ENCODE results near the gene P2RX6.
"Not testable (repeated sequence)": the region's sequence is repeated elsewhere in the genome, so short reads cannot be mapped to it uniquely, and the experiment has no call there.

P2RX6 gene

DNA sequence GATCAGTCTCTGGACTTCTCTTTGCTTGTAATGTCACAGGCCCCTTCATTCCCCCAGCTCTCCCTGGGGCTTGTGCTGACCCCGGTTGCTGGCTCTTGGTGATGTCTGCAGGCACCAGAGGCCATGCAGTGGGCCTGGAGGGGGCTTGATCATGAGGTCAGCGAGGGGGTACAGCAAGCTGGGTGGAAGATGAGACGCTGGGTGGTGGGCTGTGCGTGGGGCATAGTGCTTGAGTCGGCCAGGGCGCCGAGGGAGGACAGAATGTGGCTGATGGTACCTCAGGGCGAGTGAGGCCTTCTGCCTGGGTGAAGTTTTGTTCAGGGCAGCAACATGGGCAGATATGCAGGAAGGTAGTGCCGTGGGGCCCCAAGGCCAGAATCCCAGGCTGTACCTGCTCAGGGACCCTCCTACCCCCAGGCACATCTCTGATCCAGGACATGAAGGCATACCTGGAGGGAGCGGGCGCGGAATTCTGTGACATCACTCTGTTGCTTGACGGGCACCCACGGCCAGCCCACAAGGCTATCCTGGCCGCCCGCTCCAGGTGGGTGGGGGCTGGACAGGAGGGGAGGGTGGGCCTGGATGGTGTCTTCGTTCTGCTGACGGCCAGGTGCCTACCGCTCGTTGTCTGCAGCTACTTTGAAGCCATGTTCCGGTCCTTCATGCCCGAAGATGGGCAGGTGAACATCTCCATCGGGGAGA lies 19.5 kb upstream of the P2RX6 start:
- no peak for DNase-seq

DNA sequence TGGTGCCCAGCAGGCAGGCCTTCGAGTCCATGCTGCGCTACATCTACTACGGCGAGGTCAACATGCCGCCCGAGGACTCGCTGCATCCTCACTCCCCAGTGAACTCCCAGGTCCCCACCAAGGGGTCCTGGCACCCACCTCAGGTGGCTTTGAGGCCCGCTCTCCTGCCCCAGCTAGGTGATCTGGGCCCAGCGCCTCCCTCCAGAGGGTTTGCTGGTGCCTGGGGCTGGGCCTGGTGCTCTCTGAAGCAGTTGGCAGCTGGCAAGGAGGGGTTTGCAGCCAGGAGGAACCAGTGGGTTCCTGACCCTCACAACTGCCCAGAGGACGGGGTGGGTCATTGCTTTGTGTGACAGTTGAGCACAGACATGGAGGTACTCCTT lies 18.9 kb upstream of the P2RX6 start:
- no peak for DNase-seq

DNA sequence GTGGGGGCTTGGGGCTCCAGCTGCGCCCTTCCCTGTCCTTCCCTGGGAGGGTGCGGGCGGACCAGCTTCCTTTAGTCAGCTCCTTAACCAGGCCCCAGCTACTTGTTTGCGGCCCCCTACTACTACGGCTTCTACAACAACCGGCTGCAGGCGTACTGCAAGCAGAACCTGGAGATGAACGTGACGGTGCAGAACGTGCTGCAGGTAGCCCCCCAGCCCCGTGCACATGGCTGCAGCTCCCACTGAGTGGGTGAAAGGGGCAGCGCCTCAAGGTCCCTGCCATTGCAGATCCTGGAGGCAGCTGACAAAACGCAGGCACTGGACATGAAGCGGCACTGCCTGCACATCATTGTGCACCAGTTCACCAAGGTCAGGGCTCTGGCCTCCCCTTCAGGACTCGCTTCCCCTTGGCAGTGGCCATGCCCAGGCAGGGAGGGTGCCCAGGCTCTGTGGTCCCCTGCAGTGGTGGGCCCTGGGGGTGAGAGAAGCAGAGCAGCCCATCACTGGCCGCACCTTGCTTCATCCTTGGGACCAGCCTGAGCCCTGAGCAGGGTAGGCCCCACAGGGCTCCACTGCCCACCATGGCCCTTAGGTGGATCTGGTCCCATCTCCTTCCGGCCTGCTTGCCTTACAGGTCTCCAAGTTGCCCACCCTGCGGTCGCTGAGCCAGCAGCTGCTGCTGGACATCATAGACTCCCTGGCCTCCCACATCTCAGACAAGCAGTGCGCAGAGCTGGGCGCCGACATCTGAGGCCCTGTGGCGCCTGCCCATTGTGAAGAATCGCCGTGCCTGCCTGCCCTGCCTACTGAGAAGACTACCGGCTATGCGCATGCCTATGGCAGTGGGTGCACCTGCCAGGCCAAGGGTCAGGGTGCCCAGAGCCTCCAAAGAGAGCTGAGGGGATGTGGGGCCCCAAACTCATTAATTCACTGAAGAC lies 18.1 kb upstream of the P2RX6 start:
- DNase-seq, result no peak

DNA sequence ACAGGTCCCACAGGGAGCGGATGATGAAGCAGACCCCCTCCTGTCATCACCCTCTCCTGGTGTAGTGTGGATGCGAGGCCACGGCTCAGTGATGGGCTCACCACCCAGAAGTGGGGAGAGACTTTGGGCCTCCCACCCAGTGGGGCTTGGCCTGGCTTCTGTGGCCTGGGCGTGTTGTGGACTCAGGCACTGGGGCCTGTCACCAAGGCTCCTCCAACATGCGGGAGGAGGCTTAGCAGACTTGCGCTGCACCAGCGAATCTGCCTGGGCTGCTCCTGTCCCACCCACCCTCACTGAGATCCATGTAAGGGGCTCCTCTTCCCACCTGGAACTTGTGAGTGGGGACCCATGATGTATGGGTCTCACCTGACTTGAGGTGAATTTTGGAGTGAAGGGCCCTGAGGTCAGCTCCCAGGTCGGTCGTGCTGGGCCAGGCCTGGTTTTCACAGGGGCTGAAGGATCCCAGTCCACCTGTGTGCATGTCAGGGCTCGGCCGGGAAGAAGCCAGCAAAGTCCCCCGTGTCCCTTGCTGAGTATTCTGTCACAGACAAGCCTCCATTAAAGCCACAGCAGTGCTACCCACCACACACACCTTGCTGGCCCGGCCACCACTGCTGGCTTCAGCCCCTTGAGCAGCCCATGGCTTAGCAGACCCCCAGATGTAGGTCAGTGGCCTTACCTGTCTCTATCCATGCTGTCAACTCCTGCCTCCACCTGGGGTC lies 17.3 kb upstream of the P2RX6 start:
- DNase-seq, result no peak

- DNase-seq, result no peak
Observed at GRCh38 chr22:20998411-20999336, 16.3 kb upstream of the P2RX6 start.

- no peak for DNase-seq
Observed at GRCh38 chr22:20999350-21000206, 15.4 kb upstream of the P2RX6 start.

GRCh38 chr22:21000207-21000986 lies 14.6 kb upstream of the P2RX6 start:
- DNase-seq, result no peak

GRCh38 chr22:21000987-21001600 lies 13.9 kb upstream of the P2RX6 start:
- DNase-seq, result peak; percentile 61

- DNase-seq, result peak; percentile 98
Observed at GRCh38 chr22:21001601-21002325, 13.2 kb upstream of the P2RX6 start, which contains the start of gene THAP7. THAP7 (minus strand) TSS chr22:21002118; CDS start chr22:21001911, 207 bp downstream.

DNA sequence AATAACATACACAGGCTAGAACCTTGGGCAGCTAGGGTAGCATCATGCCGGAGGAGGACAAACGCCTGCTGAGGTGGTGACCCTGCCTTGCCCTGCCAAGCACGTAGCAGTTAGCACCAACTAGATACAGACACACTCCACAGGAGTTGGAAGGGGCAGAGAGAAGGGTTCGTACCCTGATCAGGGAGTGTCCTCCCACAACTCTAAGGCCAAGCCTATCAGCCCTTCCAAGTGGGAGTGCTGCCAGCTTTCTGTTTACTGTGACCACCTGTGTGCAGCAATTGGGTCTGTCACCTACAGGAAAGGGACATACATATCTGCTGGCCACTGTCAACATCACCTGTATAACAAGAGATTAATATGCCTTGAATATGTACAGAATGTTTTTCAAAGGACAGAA lies 11.2 kb upstream of the P2RX6 start:
- DNase-seq, result no peak

DNA sequence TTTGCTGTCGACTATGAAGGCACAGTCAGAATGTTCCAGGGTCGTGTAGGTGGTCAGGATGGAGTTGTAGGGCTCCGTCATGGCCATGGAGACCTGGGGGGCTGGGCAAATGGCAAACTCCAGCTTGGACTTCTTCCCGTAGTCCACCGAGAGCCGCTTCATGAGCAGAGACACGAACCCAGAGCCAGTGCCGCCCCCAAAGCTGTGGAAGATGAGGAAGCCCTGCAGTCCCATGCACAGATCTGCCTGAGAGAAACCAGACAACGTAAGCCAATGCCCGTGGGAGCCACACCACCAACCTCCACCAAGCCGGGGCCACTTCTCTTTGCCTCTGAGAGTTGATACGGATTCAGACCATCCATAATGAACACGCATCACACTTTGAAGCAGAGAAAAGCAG lies 5.8 kb upstream of the P2RX6 start:
- DNase-seq, result not testable (repeated sequence)

- DNase-seq, result no peak
Observed at GRCh38 chr22:21009638-21010425, 5.1 kb upstream of the P2RX6 start.

- DNase-seq, result no peak
Observed at GRCh38 chr22:21010426-21011113, 4.4 kb upstream of the P2RX6 start.

- no peak for DNase-seq
Observed at GRCh38 chr22:21012446-21013407, 2.2 kb upstream of the P2RX6 start.

GRCh38 chr22:21013657-21014201 lies 1.2 kb upstream of the P2RX6 start:
- no peak for DNase-seq

GRCh38 chr22:21014202-21014725 lies 701 bp upstream of the P2RX6 start:
- peak; percentile 91 for DNase-seq
